Parathyroid adenoma (tissue), 2 donors: ENCODE data around the gene TADA2B.
"Not testable (repeated sequence)": the region's sequence is repeated elsewhere in the genome, so short reads cannot be mapped to it uniquely, and the experiment has no call there.

Experiments used
- H2AFZ ChIP-seq: fragments of 300-600 bp; sonication (generic); one replicate; pipeline ENCODE4 v1.7.0; 2017; ENCODE audit warnings: antibody characterized with exemption, mild to moderate bottlenecking
- H3K27ac ChIP-seq: fragments of 300-600 bp; sonication (generic); one replicate; pipeline ENCODE4 v1.7.0; 2017
- H3K27me3 ChIP-seq: fragments of 300-600 bp; sonication (generic); one replicate; pipeline ENCODE4 v1.7.0; 2017; ENCODE audit warnings: low read length; ENCODE audit not compliant: control insufficient read depth, insufficient read depth
- H3K36me3 ChIP-seq: fragments of 300-600 bp; sonication (generic); one replicate; pipeline ENCODE4 v1.7.0; 2017; ENCODE audit warnings: low read length; ENCODE audit not compliant: control insufficient read depth, insufficient read depth
- H3K4me1 ChIP-seq: fragments of 300-600 bp; sonication (generic); one replicate; pipeline ENCODE4 v1.7.0; 2017; ENCODE audit warnings: control low read depth
- H3K4me2 ChIP-seq: fragments of 300-600 bp; sonication (generic); one replicate; pipeline ENCODE4 v1.7.0; 2017; ENCODE audit warnings: low read length
- H3K4me3 ChIP-seq: fragments of 300-600 bp; sonication (generic); one replicate; pipeline ENCODE4 v1.7.0; 2017; ENCODE audit warnings: low read depth, low read length
- H3K79me2 ChIP-seq: fragments of 300-600 bp; sonication (generic); one replicate; pipeline ENCODE4 v1.7.0; 2017; ENCODE audit warnings: control low read depth
- H3K9ac ChIP-seq: fragments of 300-600 bp; sonication (generic); one replicate; pipeline ENCODE4 v1.7.0; 2017; ENCODE audit warnings: mild to moderate bottlenecking
- H3K9me3 ChIP-seq: fragments of 300-600 bp; sonication (generic); one replicate; pipeline ENCODE4 v1.7.0; 2017; ENCODE audit warnings: low read length; ENCODE audit not compliant: control insufficient read depth
- TF ChIP-seq, protein P1 (sequence below): fragments of 300-600 bp; sonication (generic); IDR thresholded peaks from one replicate; pipeline ENCODE4 v1.7.0; 2017; ENCODE audit warnings: antibody characterized with exemption, mild to moderate bottlenecking
- donor health status: primary hyperparathyroidism.

The TADA2B gene

DNA sequence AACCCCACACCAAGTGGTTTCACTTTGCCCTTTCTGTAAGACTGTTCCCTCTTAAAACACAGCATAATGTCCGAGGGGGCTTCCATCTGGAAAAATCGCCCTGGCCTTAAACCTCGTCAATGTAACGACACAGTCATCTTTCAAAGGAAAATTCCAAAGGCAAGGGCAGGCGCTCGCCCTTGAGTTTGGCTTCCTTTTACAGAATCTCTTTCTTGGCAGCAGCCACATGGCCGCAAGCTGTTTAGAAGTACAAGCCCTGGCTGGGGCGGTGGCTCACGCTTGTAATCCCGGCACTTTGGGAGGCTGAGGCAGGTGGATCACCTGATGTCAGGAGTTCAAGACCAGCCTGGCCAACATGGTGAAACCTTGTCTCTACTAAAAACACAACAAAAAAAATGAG is 51.7 kb downstream of the TADA2B start:
- H3K36me3 ChIP-seq, result no peaks in the 10 kb centered on the region
- no peak overlapping the region for H2AFZ ChIP-seq
- no peaks in the 10 kb centered on the region for H3K27me3 ChIP-seq
- TF ChIP-seq, protein P1, sequence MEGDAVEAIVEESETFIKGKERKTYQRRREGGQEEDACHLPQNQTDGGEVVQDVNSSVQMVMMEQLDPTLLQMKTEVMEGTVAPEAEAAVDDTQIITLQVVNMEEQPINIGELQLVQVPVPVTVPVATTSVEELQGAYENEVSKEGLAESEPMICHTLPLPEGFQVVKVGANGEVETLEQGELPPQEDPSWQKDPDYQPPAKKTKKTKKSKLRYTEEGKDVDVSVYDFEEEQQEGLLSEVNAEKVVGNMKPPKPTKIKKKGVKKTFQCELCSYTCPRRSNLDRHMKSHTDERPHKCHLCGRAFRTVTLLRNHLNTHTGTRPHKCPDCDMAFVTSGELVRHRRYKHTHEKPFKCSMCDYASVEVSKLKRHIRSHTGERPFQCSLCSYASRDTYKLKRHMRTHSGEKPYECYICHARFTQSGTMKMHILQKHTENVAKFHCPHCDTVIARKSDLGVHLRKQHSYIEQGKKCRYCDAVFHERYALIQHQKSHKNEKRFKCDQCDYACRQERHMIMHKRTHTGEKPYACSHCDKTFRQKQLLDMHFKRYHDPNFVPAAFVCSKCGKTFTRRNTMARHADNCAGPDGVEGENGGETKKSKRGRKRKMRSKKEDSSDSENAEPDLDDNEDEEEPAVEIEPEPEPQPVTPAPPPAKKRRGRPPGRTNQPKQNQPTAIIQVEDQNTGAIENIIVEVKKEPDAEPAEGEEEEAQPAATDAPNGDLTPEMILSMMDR, result no peak
- no peaks in the 10 kb centered on the region for H3K79me2 ChIP-seq
- H3K4me1 ChIP-seq, result no peaks in the 10 kb centered on the region
- H3K9me3 ChIP-seq, result no peaks in the 10 kb centered on the region
- H3K4me3 ChIP-seq, result no peak overlapping the region
- H3K27ac ChIP-seq, result no peak overlapping the region
- H3K9ac ChIP-seq, result no peak overlapping the region
- H3K4me2 ChIP-seq, result no peak overlapping the region

DNA sequence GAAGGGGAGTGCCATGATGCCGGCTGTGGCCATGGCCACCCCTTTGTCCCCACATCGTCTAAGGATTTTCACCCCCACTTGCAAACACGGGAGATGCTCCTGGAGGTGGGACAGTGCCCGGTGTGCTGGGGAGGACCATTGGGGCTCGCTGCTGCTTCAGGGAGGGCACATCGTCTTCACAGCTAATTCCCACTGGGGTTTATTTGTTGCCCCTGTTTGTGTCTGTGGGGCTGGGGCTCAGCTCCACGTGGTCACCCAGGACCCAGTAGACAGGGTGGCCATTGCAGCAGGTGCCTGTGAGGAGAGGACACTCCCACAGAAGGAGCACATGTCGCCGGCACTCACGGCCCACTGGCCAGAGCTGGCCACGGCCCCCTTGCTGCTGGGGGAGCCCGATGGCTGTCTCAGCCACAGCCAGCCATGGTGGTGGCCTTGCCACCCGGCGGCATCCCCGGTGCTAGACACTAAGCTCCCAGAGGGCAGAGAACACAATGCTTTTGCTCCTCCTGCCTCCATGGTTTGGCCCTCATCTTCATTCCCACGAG is 52.5 kb downstream of the TADA2B start:
- H3K4me3 ChIP-seq, result no peak overlapping the region
- no peak overlapping the region for H3K27ac ChIP-seq
- TF ChIP-seq, protein P1, result no peak
- H2AFZ ChIP-seq, result no peak overlapping the region
- no peak overlapping the region for H3K9ac ChIP-seq
- no peaks in the 10 kb centered on the region for H3K4me1 ChIP-seq
- H3K27me3 ChIP-seq, result no peaks in the 10 kb centered on the region
- H3K4me2 ChIP-seq, result no peak overlapping the region
- no peaks in the 10 kb centered on the region for H3K9me3 ChIP-seq
- no peaks in the 10 kb centered on the region for H3K36me3 ChIP-seq
- no peaks in the 10 kb centered on the region for H3K79me2 ChIP-seq

DNA sequence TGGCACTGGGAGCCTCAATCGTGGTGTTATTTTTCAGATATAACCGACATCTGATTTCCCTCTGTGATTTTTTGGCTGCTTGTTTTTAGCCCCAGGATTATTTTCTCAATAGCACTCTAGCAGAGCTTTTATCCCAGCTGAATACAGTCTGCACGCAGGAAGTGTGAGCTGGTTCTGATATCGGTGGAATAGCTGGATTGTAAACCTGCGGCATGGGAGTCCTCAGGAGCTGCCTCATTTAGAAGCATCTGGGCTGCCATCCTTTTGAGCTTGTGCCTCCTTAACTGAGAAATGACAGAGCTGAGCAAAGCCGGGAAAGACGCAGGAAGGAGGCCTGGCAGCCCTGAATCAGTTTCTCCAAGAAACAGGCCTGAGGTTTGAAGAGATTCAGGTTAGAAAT is 53.1 kb downstream of the TADA2B start:
- H3K4me2 ChIP-seq, result no peak overlapping the region
- no peaks in the 10 kb centered on the region for H3K4me1 ChIP-seq
- H3K36me3 ChIP-seq, result no peaks in the 10 kb centered on the region
- H3K9ac ChIP-seq, result no peak overlapping the region
- H3K27me3 ChIP-seq, result no peaks in the 10 kb centered on the region
- H3K79me2 ChIP-seq, result no peaks in the 10 kb centered on the region
- TF ChIP-seq, protein P1, result no peak
- H2AFZ ChIP-seq, result no peak overlapping the region
- H3K27ac ChIP-seq, result no peak overlapping the region
- no peak overlapping the region for H3K4me3 ChIP-seq
- no peaks in the 10 kb centered on the region for H3K9me3 ChIP-seq

DNA sequence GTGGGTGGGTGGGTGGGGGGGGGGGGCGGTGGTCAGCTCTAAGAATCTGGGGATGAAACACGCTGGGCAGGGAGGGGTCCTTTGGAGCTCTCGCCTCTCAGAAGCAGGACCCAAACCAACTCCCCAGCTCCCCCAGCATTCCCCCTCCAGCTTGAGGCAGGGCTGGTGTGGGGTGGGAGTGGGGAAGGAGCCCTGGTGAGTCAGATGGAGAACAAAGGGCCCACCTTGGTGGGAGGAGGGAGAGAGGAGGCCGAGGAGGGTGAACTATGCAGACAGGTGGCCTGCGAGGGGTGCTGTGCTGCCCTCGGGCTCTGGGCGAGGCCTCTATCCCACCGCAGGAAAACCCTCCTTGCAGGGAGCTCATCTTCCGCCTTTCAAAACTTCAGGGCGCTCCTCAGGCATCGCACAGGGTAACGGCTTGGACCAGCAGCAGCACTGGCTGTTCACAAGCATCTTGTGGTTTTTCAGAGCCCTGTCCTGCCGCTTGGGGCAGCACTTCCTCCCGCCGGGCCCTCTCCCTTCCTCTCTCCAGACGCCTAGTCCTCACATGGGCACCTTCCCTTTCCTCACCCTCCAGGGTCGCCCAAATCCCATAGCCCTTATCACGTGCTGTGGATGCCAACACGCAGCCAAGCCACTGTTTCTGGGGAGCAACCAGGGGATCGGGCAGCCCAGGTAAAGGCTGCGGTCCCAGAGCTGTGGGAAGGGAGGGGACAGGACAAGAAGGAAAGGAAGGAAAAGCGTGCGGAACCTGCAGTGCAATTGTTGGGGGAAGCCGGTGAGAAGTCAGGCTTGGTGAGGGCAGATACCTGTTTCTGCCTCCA is 58.7 kb downstream of the TADA2B start:
- H3K27ac ChIP-seq, result no peak overlapping the region
- H3K79me2 ChIP-seq, result no peaks in the 10 kb centered on the region
- no peaks in the 10 kb centered on the region for H3K27me3 ChIP-seq
- no peak overlapping the region for H3K9ac ChIP-seq
- TF ChIP-seq, protein P1, result peak; percentile 42
- peak overlapping the region; percentile 40 for H3K4me3 ChIP-seq
- peak overlapping the region; percentile 95 for H2AFZ ChIP-seq
- peak overlapping the region; percentile 95 for H3K4me2 ChIP-seq
- H3K4me1 ChIP-seq, result no peaks in the 10 kb centered on the region
- H3K36me3 ChIP-seq, result no peaks in the 10 kb centered on the region
- H3K9me3 ChIP-seq, result no peaks in the 10 kb centered on the region

DNA sequence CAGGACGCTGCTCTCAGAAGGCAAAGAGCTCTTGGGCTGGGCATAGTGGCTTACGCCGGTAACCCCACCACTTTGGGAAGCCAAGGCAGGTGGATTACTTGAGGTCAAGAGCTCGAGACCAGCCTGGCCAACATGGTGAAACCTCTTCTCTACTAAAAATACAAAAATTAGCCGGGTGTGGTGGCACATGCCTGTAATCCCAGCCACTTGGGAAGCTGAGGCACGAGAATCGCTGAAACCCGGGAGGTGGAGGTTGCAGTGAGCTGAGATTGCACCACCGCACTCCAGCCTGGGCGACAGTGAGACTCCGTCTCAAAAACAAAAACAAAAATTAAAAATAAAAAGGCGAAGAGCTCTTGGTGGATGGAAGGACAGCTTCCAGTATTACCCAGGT is 59.3 kb downstream of the TADA2B start:
- H3K27me3 ChIP-seq, H3K4me1 ChIP-seq, H3K9me3 ChIP-seq, H3K36me3 ChIP-seq, H3K79me2 ChIP-seq, H3K9ac ChIP-seq: not testable (repeated sequence)
- H3K4me2 ChIP-seq, result peak overlapping the region; percentile 95
- H3K27ac ChIP-seq, result peak overlapping the region; percentile 63
- H2AFZ ChIP-seq, result peak overlapping the region; percentile 95
- H3K4me3 ChIP-seq, result peak overlapping the region; percentile 74
